NOMO-1 treated with DMSO at 0.1 percent for 48 hours (cell line): ENCODE measurements around the gene DYNC1I1.

Source experiments
- DNase-seq: peaks from one replicate; lab custom pipeline; 2025; ENCODE audit not compliant: unreplicated experiment; lab: John Stamatoyannopoulos, UW

The DYNC1I1 gene

GRCh38 chr7:95847061-95847460 is 74.7 kb downstream of the DYNC1I1 start:
- no peak for DNase-seq

- DNase-seq = no peak
Observed at GRCh38 chr7:95859429-95859828, 87.1 kb downstream of the DYNC1I1 start.

DNA sequence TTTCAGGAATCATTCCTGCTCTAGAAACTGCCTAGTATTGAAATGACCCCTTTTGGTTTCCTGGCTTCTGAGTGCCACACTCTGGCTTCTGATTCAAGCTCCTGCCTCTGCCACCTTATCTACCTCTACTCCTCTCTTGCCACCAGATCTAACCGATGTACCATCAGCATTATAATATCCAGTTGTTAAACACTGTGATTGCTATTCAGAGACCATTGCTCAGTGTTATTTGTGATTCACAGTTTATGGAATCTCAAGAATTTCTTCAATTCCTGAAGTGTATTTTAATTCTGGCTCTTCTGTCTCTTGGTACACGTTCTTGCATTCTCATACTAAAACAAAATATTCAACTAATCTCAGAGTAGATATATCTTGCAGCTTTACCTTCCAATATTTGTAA is 88.7 kb downstream of the DYNC1I1 start:
- DNase-seq = no peak

DNA sequence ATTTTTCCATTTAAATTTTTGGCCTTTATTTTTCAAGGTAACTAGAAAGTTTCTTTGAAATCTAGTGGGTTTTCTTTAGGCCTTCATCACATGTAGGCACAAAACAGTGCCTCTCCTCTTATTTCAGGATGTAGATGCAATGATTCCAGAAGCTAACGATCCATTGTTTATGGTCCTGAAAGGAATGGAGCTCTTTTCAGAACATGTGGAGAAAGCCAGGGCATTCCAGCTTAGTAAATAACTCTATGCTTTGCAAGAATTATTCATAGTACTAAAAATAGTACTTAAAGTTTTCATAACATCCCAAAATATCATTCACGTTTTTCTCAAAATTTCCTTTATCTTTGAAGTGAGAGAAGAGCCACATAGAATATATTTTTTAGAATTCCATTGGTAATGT is 91.3 kb downstream of the DYNC1I1 start:
- DNase-seq = no peak

- DNase-seq = no peak
Observed at GRCh38 chr7:95865716-95866371, 93.5 kb downstream of the DYNC1I1 start.

DNA sequence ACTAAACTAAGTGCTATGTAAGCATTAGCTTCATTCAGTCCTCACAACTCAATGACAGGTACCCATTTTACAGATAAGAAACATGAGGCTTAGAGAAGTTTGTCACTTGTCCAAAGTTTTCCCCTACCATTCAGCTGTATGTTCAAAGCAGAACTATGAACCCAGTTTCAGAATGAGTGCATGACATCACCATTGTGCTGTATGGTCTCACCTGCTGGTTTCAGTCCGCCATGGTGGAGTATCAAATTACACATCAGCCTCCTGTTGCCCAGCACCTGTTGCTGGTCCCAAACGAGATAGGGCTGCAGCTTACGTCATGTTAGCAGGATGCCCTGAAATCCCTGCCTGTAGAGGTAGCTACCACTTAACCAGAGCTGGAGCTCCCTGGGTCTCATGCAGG is 95.0 kb downstream of the DYNC1I1 start:
- no peak for DNase-seq

DNA sequence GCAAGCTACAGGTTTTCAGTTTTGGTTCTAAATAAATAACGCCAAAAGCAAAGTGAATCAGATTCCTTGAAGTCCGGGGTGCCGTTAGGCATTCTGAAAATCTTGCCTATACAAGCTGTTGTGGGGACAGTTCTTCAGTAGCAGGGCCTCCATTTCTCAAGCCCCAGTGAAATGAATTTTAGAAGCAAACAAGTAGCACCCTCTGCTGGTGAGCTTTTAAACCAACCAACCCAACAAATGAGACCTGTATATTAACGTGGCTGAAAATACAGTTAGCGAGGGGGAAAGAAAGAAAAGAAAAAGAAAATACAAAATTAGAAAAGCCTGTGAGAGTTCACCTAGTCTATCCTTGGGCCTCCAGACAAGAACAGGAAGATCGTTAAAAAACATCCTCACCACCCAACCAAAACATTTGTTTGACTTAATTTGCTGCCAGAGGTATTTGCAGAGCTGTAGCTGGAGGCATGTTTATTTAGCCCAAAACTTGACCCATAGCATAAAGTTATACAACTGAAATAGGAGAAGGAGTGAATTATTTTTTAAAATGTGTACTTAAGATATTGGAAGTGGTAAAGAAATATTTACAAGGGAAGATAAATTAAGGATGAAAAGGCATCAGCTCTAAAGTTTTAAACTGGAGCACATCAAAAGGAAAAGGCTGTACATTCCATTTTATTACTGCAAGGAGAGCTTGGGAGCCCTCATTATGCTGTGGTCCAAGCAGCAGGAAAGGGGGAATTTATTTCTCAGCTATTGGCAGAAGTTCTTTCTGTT is 98.9 kb downstream of the DYNC1I1 start:
- DNase-seq = peak; percentile 81

DNA sequence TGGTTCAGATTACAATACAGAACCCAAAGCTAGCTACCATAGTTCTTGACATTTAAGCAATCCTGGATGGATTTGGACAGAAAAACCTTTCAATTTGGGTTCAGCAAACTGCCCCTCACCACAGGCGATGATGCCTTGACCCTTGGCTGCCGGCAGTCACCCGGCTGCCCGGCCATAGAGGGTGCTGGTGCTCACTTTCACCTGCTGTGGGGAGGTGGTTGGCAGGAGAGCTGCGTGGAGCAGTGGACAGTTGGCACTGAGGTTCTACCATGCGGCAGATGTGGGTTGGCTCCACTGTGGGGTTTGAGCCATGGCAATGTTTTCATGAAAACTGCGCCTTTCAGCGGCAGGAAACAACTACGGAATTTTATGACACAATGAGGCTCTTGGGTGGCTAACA is 99.5 kb downstream of the DYNC1I1 start:
- no peak for DNase-seq

GRCh38 chr7:95874129-95874528 is 101.8 kb downstream of the DYNC1I1 start:
- no peak for DNase-seq

GRCh38 chr7:95874541-95875265 is 102.3 kb downstream of the DYNC1I1 start:
- DNase-seq = no peak

GRCh38 chr7:95875519-95875918 is 103.2 kb downstream of the DYNC1I1 start:
- DNase-seq = no peak

GRCh38 chr7:95878677-95879076 is 106.3 kb downstream of the DYNC1I1 start:
- no peak for DNase-seq

DNA sequence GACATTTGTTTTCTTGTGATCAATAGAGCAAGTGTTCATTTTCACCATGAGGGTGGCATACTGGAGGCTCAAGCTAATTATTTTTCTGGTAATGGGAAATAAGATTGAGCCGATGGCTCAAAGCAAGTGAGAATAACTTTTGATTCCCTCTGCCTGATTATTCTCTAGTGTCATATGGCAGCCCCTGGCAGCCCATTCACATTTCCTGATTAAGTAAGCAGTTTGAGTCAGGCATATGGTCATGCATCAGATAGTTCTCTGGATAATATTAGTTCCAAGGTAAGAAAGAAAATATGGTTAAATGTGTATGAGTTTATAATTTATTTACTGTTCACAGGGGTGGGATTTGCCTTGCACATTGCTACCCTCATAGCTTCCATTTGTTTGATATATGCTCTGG is 109.2 kb downstream of the DYNC1I1 start:
- DNase-seq = no peak

- no peak for DNase-seq
Observed at GRCh38 chr7:95883217-95883616, 110.9 kb downstream of the DYNC1I1 start.

DNA sequence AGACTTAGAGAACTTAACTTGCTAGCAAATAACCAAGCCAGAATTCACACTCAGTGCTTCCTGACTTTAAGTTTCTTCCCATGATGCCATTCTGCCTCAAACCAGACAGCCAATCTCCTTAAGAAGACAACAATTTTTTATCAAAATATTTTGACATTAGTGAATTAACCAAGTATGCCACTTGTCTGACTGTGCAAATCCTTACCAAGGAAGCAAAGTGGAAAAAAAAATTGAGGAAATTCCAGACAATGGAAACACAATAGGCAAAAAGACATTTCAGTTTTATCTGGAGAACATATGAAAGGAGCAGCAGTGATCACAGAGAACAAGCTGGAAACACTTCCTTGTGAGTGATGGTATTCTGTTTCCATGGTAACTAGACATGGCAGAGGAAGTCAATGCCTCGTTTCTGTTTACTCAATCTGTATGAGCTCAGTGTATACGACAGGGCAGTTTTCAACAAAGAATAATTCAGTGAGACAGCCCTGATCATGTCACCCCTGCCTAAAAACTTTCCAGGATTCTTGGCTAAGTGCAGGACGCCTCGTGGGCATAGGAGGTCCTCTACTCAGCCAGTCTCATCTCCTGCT is 114.2 kb downstream of the DYNC1I1 start:
- DNase-seq = peak; percentile 96

DNA sequence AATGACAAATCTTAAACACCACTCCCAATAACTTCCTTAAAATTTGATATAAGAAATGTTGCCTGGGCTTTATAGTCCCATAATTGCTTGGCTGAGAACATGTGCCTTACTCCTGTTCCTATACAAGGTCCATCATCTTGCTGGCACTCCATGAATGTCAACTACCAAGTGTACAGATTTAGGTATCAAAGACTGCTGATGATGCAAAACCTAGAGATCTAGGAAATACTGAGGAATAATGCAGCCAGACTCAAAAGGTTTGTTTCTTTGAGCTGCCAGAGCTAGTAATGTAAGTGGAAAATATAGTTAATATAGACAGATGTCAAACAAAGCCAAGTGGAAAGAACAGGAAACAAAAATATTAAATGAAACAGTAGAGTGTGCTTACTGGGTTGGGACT is 121.1 kb downstream of the DYNC1I1 start:
- no peak for DNase-seq

DNA sequence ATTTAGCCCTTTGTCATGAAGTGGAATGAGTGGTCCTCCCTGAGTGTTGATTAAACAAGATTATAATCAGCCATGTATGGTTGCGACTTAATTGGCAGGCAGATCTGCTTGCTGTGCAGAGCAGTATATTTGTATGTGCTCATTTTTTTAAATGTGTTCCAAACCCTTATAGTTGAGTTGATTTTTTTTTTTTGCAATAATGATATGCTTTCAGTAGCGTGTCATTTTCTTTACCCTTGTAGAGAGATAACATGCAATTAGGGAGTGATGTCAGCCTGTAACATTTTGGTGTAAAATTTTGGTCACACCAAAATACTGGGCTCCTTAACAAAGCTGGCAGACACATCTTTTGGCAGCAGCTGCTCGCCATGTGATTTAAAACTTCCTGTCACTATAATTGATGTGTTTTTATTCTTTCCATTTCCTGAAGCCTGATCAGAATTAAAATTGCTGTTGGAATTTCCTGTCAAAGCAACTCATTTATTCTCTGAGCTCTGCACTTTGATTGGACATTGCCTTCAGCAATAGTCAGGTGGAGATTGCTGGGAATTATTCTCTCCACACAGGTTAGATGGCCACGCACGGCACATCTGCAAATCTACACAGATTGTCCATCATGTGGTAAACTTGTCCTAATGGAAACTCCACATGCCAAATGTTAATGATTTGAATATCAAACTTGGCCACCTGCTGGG is 125.3 kb downstream of the DYNC1I1 start:
- DNase-seq = no peak

- DNase-seq = peak; percentile 99
Observed at GRCh38 chr7:95899919-95900513, 127.7 kb downstream of the DYNC1I1 start.

- no peak for DNase-seq
Observed at GRCh38 chr7:95901006-95901405, 128.7 kb downstream of the DYNC1I1 start.

DNA sequence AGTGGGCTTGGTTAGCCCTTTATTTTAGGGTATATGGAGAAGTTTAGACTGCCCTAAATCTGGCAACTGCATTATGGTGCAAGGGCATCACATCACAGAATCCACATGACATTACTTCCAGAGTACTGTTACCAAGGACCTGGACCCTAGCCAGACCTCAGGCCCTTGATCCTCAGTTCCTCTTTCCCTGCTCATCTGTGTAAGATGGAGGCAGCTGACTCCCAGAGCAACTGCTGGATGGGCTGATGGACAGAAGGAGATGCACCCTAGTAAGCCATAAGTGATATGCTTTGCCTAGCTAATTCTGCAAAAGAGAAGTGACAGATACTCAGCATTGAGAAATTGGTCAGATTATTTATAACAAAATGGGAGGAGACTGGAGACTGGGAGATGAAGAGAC is 131.7 kb downstream of the DYNC1I1 start:
- peak; percentile 89 for DNase-seq

- DNase-seq = no peak
Observed at GRCh38 chr7:95905167-95905566, 132.8 kb downstream of the DYNC1I1 start.
